DOHH2 (cell line): Measurements from ENCODE around the gene KDM4C.

Source experiments
- H3F3A ChIP-seq: fragments of 200-600 bp; sonication (generic), shearing (Covaris generic); 2 replicates; pipeline ENCODE4 v1.6.0; 2016; ENCODE audit warnings: antibody characterized with exemption, mild to moderate bottlenecking; ENCODE audit not compliant: control insufficient read depth, insufficient read depth
- H3K27ac ChIP-seq: fragments of 200-600 bp; sonication (generic); 2 replicates; pipeline ENCODE4 v1.5.1; 2014; ENCODE audit warnings: low read depth, mild to moderate bottlenecking, low read length, moderate library complexity
- H3K27me3 ChIP-seq: fragments of 200-600 bp; sonication (generic); 2 replicates; pipeline ENCODE4 v1.6.1; 2014; ENCODE audit warnings: mild to moderate bottlenecking, low read length, mixed read lengths; ENCODE audit not compliant: control insufficient read depth
- H3K36me3 ChIP-seq: fragments of 200-600 bp; sonication (generic); 2 replicates; pipeline ENCODE4 v1.6.1; 2014; ENCODE audit warnings: mild to moderate bottlenecking, low read length, moderate library complexity, mixed read lengths; ENCODE audit not compliant: control insufficient read depth
- H3K4me1 ChIP-seq: fragments of 200-600 bp; sonication (generic); 2 replicates; pipeline ENCODE4 v1.6.1; 2014; ENCODE audit warnings: mild to moderate bottlenecking, low read length, mixed read lengths; ENCODE audit not compliant: control insufficient read depth
- H3K4me2 ChIP-seq: fragments of 200-600 bp; sonication (generic); 2 replicates; pipeline ENCODE4 v1.6.0; 2014; ENCODE audit warnings: mild to moderate bottlenecking, low read length, moderate library complexity
- H3K4me3 ChIP-seq: fragments of 200-600 bp; sonication (generic); 2 replicates; pipeline ENCODE4 v1.5.1; 2014; ENCODE audit warnings: mild to moderate bottlenecking, low read length, mixed read lengths
- H3K79me2 ChIP-seq: fragments of 200-600 bp; sonication (generic); 2 replicates; pipeline ENCODE4 v1.6.1; 2014; ENCODE audit warnings: mild to moderate bottlenecking, low read length, mixed read lengths; ENCODE audit not compliant: control insufficient read depth
- H3K9me2 ChIP-seq: fragments of 200-600 bp; sonication (generic); replicated peaks from 2 replicates; pipeline ENCODE4 v1.6.1; 2014; ENCODE audit warnings: mild to moderate bottlenecking, low read length, mixed read lengths; ENCODE audit not compliant: control insufficient read depth
- H3K9me3 ChIP-seq: fragments of 200-600 bp; sonication (generic); 2 replicates; pipeline ENCODE4 v1.6.1; 2014; ENCODE audit warnings: antibody characterized with exemption, low read length, mixed read lengths; ENCODE audit not compliant: control insufficient read depth, insufficient read depth
- H4K20me1 ChIP-seq: fragments of 200-600 bp; sonication (generic); 2 replicates; pipeline ENCODE4 v1.6.0; 2014; ENCODE audit warnings: low read depth, mild to moderate bottlenecking, antibody characterized with exemption, low read length, moderate library complexity; ENCODE audit not compliant: control insufficient read depth, insufficient read depth
- CTCF ChIP-seq: fragments of 200-600 bp; sonication (generic); IDR thresholded peaks from one replicate; pipeline ENCODE4 v1.5.1; 2014; ENCODE audit warnings: antibody characterized with exemption, mild to moderate bottlenecking, low read depth, low read length; ENCODE audit not compliant: poor library complexity, severe bottlenecking
- EZH2phosphoT487 ChIP-seq: fragments of 200-600 bp; sonication (generic); IDR thresholded peaks from 2 replicates; pipeline ENCODE4 v1.6.1; 2017; ENCODE audit warnings: borderline replicate concordance, mild to moderate bottlenecking, antibody characterized with exemption, low read length, moderate library complexity, mixed read lengths

The KDM4C gene

GRCh38 chr9:6922124-6922676, 164.4 kb downstream of the KDM4C start:
- TF ChIP-seq EZH2phosphoT487 (no peak), CTCF (no peak)
- Histone ChIP-seq H3K9me3 (no peaks in the 10 kb centered on the region), H3K4me2 (no peak overlapping the region), H3K9me2 (no peaks in the 10 kb centered on the region), H3F3A (no peaks in the 10 kb centered on the region), H3K4me1 (no peaks in the 10 kb centered on the region), H3K36me3 (peaks cover 5% of the 10 kb centered on the region; the same call in 1 of the 2 replicates), H3K79me2 (no peaks in the 10 kb centered on the region), H4K20me1 (no peaks in the 10 kb centered on the region), H3K27ac (no peak overlapping the region), H3K4me3 (no peak overlapping the region), H3K27me3 (no peaks in the 10 kb centered on the region)

GRCh38 chr9:6922680-6923079, 164.9 kb downstream of the KDM4C start:
- Histone ChIP-seq H3K36me3 (peaks cover 5% of the 10 kb centered on the region; the same call in 1 of the 2 replicates), H4K20me1 (no peaks in the 10 kb centered on the region)

GRCh38 chr9:6923086-6923485, 165.3 kb downstream of the KDM4C start:
- Histone ChIP-seq H3K4me3 (no peak overlapping the region), H3K4me2 (no peak overlapping the region), H3K27me3 (no peaks in the 10 kb centered on the region), H3K9me3 (no peaks in the 10 kb centered on the region), H3K27ac (no peak overlapping the region), H3K4me1 (no peaks in the 10 kb centered on the region), H4K20me1 (no peaks in the 10 kb centered on the region), H3K79me2 (no peaks in the 10 kb centered on the region), H3F3A (no peaks in the 10 kb centered on the region), H3K9me2 (no peaks in the 10 kb centered on the region), H3K36me3 (peaks cover 5% of the 10 kb centered on the region; the same call in 1 of the 2 replicates)
- no peak for TF ChIP-seq CTCF
- no peak for TF ChIP-seq EZH2phosphoT487

More at GRCh38 chr9:6922680-6923079, 164.9 kb downstream of the KDM4C start:
- Histone ChIP-seq H3K79me2 (no peaks in the 10 kb centered on the region), H3K27ac (no peak overlapping the region), H3F3A (no peaks in the 10 kb centered on the region), H3K9me2 (no peaks in the 10 kb centered on the region), H3K9me3 (no peaks in the 10 kb centered on the region), H3K4me3 (no peak overlapping the region), H3K4me2 (no peak overlapping the region), H3K27me3 (no peaks in the 10 kb centered on the region), H3K4me1 (no peaks in the 10 kb centered on the region)
- TF ChIP-seq EZH2phosphoT487: no peak
- no peak for TF ChIP-seq CTCF
